A673 (cell line): Measurements from ENCODE around the gene PSMG1. TPM values are rescaled to one million over a fixed set of nuclear protein-coding genes. Genes with fewer than 3 reads are reported as not detected.

Source experiments
- BruUV-seq: library from RNA; stranded (reverse); fragments of 400-500 nt; replicated peaks from 2 replicates; lab custom pipeline; 2021; lab: Mats Ljungman, UMichigan
- CTCF ChIA-PET: fragments of 300-600 bp; sonication (Branson Sonifier 250); formaldehyde crosslinking; loops from one replicate; lab custom pipeline; 2022; ENCODE audit warnings: antibody characterized with exemption; lab: Charles Lee
- POLR2A ChIA-PET: fragments of 300-600 bp; sonication (Branson Sonifier 250); formaldehyde crosslinking; loops from one replicate; lab custom pipeline; 2022; ENCODE audit warnings: antibody characterized with exemption; ENCODE audit not compliant: low non-redundant PET; lab: Charles Lee
- DNase-seq: peaks from one replicate; pipeline ENCODE4 v3.0.0-alpha.2; 2015; ENCODE audit warnings: low spot score
- H3K27ac ChIP-seq: fragments of 200-600 bp; sonication (generic); 2 replicates; pipeline ENCODE4 v1.5.1; 2016; ENCODE audit warnings: mixed run types, low read depth, mild to moderate bottlenecking, mixed read lengths, antibody characterized with exemption, low read length; ENCODE audit not compliant: poor library complexity, severe bottlenecking
- H3K27me3 ChIP-seq: fragments of 200-600 bp; sonication (generic); replicated peaks from 2 replicates; pipeline ENCODE4 v1.6.1; 2017; ENCODE audit warnings: mixed run types, low read depth, mild to moderate bottlenecking, mixed read lengths, antibody characterized with exemption, low read length; ENCODE audit not compliant: insufficient read depth, poor library complexity
- H3K36me3 ChIP-seq: fragments of 200-600 bp; sonication (generic); 2 replicates; pipeline ENCODE4 v1.6.1; 2016; ENCODE audit warnings: mixed run types, mild to moderate bottlenecking, mixed read lengths, antibody characterized with exemption, low read length; ENCODE audit not compliant: insufficient read depth, poor library complexity, severe bottlenecking
- H3K4me1 ChIP-seq: fragments of 200-600 bp; sonication (generic); 2 replicates; pipeline ENCODE4 v1.6.1; 2017; ENCODE audit warnings: mixed run types, mild to moderate bottlenecking, mixed read lengths, antibody characterized with exemption, low read length; ENCODE audit not compliant: insufficient read depth, poor library complexity, severe bottlenecking
- H3K4me3 ChIP-seq: fragments of 200-600 bp; sonication (generic); 2 replicates; pipeline ENCODE4 v1.5.1; 2016; ENCODE audit warnings: low read depth, mixed run types, mild to moderate bottlenecking, mixed read lengths, low read length; ENCODE audit not compliant: poor library complexity, severe bottlenecking
- H3K9me3 ChIP-seq: fragments of 200-600 bp; sonication (generic); 2 replicates; pipeline ENCODE4 v1.6.1; 2016; ENCODE audit warnings: mixed run types, low read depth, mild to moderate bottlenecking, mixed read lengths, antibody characterized with exemption, low read length; ENCODE audit not compliant: poor library complexity, severe bottlenecking
- CTCF ChIP-seq: fragments of 300-800, 200-600 bp; sonication (generic); conservative IDR thresholded peaks from 2 replicates; pipeline ENCODE4 v1.5.1; 2017; ENCODE audit warnings: low read depth, mild to moderate bottlenecking, antibody characterized with exemption, low read length, moderate library complexity, mixed read lengths
- EZH2 ChIP-seq: fragments of 200-600 bp; sonication (generic); IDR thresholded peaks from 2 replicates; pipeline ENCODE4 v1.6.1; 2017; ENCODE audit warnings: borderline replicate concordance, low read depth, mild to moderate bottlenecking, mixed read lengths, antibody characterized with exemption, low read length; ENCODE audit not compliant: poor library complexity, severe bottlenecking
- intact Hi-C: fragments of 100-400 bp; cut with micrococcal nuclease; formaldehyde crosslinking; loops from one replicate; pipeline ENCODE4 v1.10.0; 2022; ENCODE audit not compliant: unreplicated experiment
- total RNA-seq: library from RNA; stranded (reverse); gene quantifications from 2 replicates; pipeline ENCODE4 v1.2.3, GENCODE V29; 2021

Gene PSMG1
- total RNA-seq, 1 experiment from 2014 or later: 101 TPM

- H3K4me3 ChIP-seq: no peak overlapping the region
- H3K27me3 ChIP-seq: no peaks in the 10 kb centered on the region
- BruUV-seq: no TSS peak
- DNase-seq: no peak
- ChIA-PET CTCF (no interaction called here), POLR2A (no interaction called here)
- no peaks in the 10 kb centered on the region for H3K9me3 ChIP-seq
- H3K36me3 ChIP-seq: no peaks in the 10 kb centered on the region
- TF ChIP-seq EZH2: no peak
- no peak for TF ChIP-seq CTCF
- no peaks in the 10 kb centered on the region for H3K4me1 ChIP-seq
- no peak overlapping the region for H3K27ac ChIP-seq
- intact Hi-C loops: no loop called here
Observed at GRCh38 chr21:39142972-39143371, 40.3 kb downstream of the PSMG1 start.

GRCh38 chr21:39141502-39141901, 41.7 kb downstream of the PSMG1 start:
- no peaks in the 10 kb centered on the region for H3K27me3 ChIP-seq
- no peaks in the 10 kb centered on the region for H3K9me3 ChIP-seq
- intact Hi-C loops: no loop called here
- H3K4me3 ChIP-seq: no peak overlapping the region
- no peak overlapping the region for H3K27ac ChIP-seq
- no peaks in the 10 kb centered on the region for H3K36me3 ChIP-seq
- H3K4me1 ChIP-seq: no peaks in the 10 kb centered on the region
- TF ChIP-seq CTCF: no peak
- no peak for TF ChIP-seq EZH2
- POLR2A ChIA-PET: no interaction called here
- BruUV-seq: no TSS peak
- CTCF ChIA-PET: no interaction called here
- no peak for DNase-seq

- BruUV-seq: no TSS peak
- TF ChIP-seq EZH2: no peak
- no peak for TF ChIP-seq CTCF
- Histone ChIP-seq H3K27ac (no peak overlapping the region), H3K27me3 (no peaks in the 10 kb centered on the region), H3K4me3 (no peak overlapping the region), H3K4me1 (no peaks in the 10 kb centered on the region), H3K36me3 (no peaks in the 10 kb centered on the region), H3K9me3 (no peaks in the 10 kb centered on the region)
- intact Hi-C loops: loop anchor here (1.0 to 10.0 kb wide), 5 partner anchors 333 to 780 kb away; partner anchors contain the start of gene ETS2
- ChIA-PET CTCF (interaction anchor here (1.3 kb wide), 1 partner anchor 632 kb away, joined by 3 read pairs; no protein-coding TSS in a partner anchor), POLR2A (no interaction called here)
- DNase-seq: no peak
Observed at GRCh38 chr21:39137248-39138178, 45.7 kb downstream of the PSMG1 start.
